Kidney (tissue), 14 donors: ENCODE data around the gene LIX1. TPM values are rescaled to one million over a fixed set of nuclear protein-coding genes. Genes with fewer than 3 reads are reported as not detected.

Experiments used
- DNase-seq, 5 donors: peaks; one replicate each; pipeline ENCODE4 v3.0.0-alpha.2; 2013 to 2020
- FAIRE-seq: peaks from 2 replicates; lab custom pipeline; 2012; peaks lifted over from hg19 to GRCh38; lab: Jason Lieb, UNC
- H3K27ac ChIP-seq, 2 donors: one replicate each; pipeline ENCODE4 v1.7.0; 2013; ENCODE audit warnings: low read depth in 2 of 2, low read length in 2 of 2, inconsistent platforms in 1 of 2
- H3K27me3 ChIP-seq: one replicate; pipeline ENCODE4 v1.7.1; 2013; ENCODE audit warnings: low read length, inconsistent platforms; ENCODE audit not compliant: control insufficient read depth, insufficient read depth
- H3K36me3 ChIP-seq, 3 donors: one replicate each; pipeline versions ENCODE4 v1.7.0 to v1.7.1; 2013; ENCODE audit warnings: low read length in 3 of 3, control low read depth in 1 of 3, inconsistent platforms in 1 of 3; ENCODE audit not compliant: insufficient read depth in 3 of 3, control insufficient read depth in 2 of 3
- H3K4me1 ChIP-seq, 3 donors: one replicate each; pipeline versions ENCODE4 v1.7.0 to v1.7.1; 2013; ENCODE audit warnings: low read length in 3 of 3, inconsistent platforms in 1 of 3, low read depth in 1 of 3; ENCODE audit not compliant: control insufficient read depth in 2 of 3, insufficient read depth in 2 of 3
- H3K4me3 ChIP-seq, 3 donors: one replicate each; pipeline versions ENCODE4 v1.7.0 to v1.8.1; 2013; ENCODE audit warnings: low read length in 3 of 3, control low read depth in 1 of 3, inconsistent platforms in 1 of 3
- H3K9ac ChIP-seq, 3 donors: one replicate each; pipeline versions ENCODE4 v1.7.0 to v1.7.1; 2013; ENCODE audit warnings: low read length in 3 of 3, control low read depth in 1 of 3, inconsistent platforms in 1 of 3
- H3K9me3 ChIP-seq, 3 donors: one replicate each; pipeline versions ENCODE4 v1.7.0 to v1.7.1; 2013; ENCODE audit warnings: low read length in 3 of 3, control low read depth in 1 of 3, inconsistent platforms in 1 of 3; ENCODE audit not compliant: control insufficient read depth in 2 of 3, insufficient read depth in 1 of 3
- CTCF ChIP-seq: IDR thresholded peaks from 3 replicates; pipeline ENCODE4 v1.5.1; 2012; ENCODE audit warnings: mild to moderate bottlenecking, moderate library complexity, borderline replicate concordance; ENCODE audit not compliant: insufficient read depth; ENCODE audit errors: extremely low read depth
- intact Hi-C: fragments of 100-400 bp; cut with DNase I; formaldehyde crosslinking; loops from one replicate; pipeline ENCODE4 v1.11.1; 2022
- polyA plus RNA-seq: library from polyadenylated mRNA; stranded (reverse); fragments of 350-450 nt; fragmentation: Illumina TruSeq; extraction: RNeasy Lipid Tissue Mini Kit (QIAGEN cat#74804); gene quantifications from one replicate; pipeline ENCODE4 v1.2.3, GENCODE V29; 2014; ENCODE audit warnings: low read depth, low replicate concordance; ENCODE audit not compliant: insufficient read depth
- total RNA-seq: library from RNA; stranded (reverse); fragmentation: NEBNext Ultra II Directional; extraction: Animal tissue kit (Norgen Biotek cat#: 25700); gene quantifications from one replicate; pipeline ENCODE4 v1.2.1, GENCODE V29; 2021
- donor health status: control.
- donor health status: control.
- donor health status: control.
- donor health status: control.
- donor health status: control.
- donor health status: DM: yes; HTN: yes; CAD: no.
- donor health status: Normal renal cell carcinoma (clear cell type).

LIX1 gene
- total and polyA plus RNA-seq, 2 donors from 2014 or later = 0.65 to 33.4 TPM

DNA sequence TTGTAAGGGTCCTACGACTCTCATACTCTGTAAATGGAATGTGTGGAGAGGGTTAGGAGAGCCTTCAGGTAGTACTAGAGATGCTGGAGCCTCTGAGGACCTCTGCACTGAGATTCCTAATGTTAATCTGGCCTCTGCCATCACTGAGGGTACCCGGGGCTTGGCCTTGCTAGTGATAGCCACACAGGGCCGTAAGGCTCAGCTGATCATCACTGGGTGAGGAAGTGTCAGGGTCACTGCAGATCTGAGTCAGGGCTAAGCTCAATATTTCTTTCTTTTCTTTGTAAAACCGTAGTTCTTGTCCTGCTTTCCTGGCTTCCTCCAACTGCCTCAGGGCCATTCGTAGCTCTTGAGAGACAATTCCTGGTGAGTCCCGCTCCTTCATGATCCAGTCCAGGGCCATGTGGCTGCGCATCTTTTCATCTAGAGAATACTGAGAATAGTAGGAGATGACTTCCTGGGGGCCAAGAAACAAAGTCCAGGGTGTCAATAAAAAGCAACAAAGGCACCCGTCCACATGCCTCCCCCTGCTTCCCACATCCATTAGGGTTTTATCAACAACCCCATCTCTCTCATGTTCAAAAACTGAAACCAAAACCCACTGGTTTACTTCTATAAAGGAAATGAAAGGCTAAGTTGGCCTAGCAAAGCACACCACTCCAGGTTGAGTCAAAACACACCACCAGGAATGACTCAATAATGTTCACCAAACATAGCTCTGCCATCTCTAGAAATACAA is 47.7 kb downstream of the LIX1 start:
- no peaks in the 10 kb centered on the region for H3K36me3 ChIP-seq
- DNase-seq = no peak
- no peaks in the 10 kb centered on the region for H3K9me3 ChIP-seq
- intact Hi-C loops = no loop called here
- no peaks in the 10 kb centered on the region for H3K27me3 ChIP-seq
- H3K4me1 ChIP-seq = peaks cover 0 to 3% (median 0%) of the 10 kb centered on the region in 3 donors
- TF ChIP-seq CTCF = no peak
- H3K27ac ChIP-seq = no peak overlapping the region
- H3K9ac ChIP-seq = no peak overlapping the region
- FAIRE-seq = no peak
- H3K4me3 ChIP-seq = no peak overlapping the region

GRCh38 chr5:97093193-97093592 is 49.2 kb downstream of the LIX1 start:
- Histone ChIP-seq H3K36me3 (no peaks in the 10 kb centered on the region), H3K27ac (no peak overlapping the region), H3K9ac (no peak overlapping the region), H3K4me3 (no peak overlapping the region), H3K4me1 (peaks cover 0 to 3% (median 0%) of the 10 kb centered on the region in 3 donors), H3K9me3 (no peaks in the 10 kb centered on the region), H3K27me3 (no peaks in the 10 kb centered on the region)
- TF ChIP-seq CTCF = no peak
- DNase-seq (no peak), FAIRE-seq (no peak)
- intact Hi-C loops = no loop called here

- intact Hi-C loops = no loop called here
- Histone ChIP-seq H3K9ac (no peak overlapping the region), H3K27ac (no peak overlapping the region), H3K27me3 (no peaks in the 10 kb centered on the region), H3K4me1 (peaks cover 0 to 1% (median 0%) of the 10 kb centered on the region in 3 donors), H3K36me3 (no peaks in the 10 kb centered on the region), H3K4me3 (no peak overlapping the region), H3K9me3 (no peaks in the 10 kb centered on the region)
- no peak for TF ChIP-seq CTCF
- no peak for DNase-seq
- no peak for FAIRE-seq
Measured at GRCh38 chr5:97090944-97091343, 51.5 kb downstream of the LIX1 start.
